D721Med (cell line): ENCODE results near the gene XRCC3.

Source experiments
- DNase-seq: peaks from one replicate; pipeline ENCODE4 v3.0.0; 2011; ENCODE audit warnings: low spot score; ENCODE audit not compliant: insufficient read length
- FAIRE-seq: peaks from 2 replicates; lab custom pipeline; 2011; peaks lifted over from hg19 to GRCh38; lab: Jason Lieb, UNC
- CTCF ChIP-seq: IDR thresholded peaks from 2 replicates; pipeline ENCODE4 v1.5.1; 2012; ENCODE audit warnings: mild to moderate bottlenecking, control low read depth; ENCODE audit not compliant: insufficient read depth; ENCODE audit errors: missing control alignments

XRCC3 gene

GRCh38 chr14:103718572-103718971, 3.3 kb upstream of the XRCC3 start:
- DNase-seq (no peak), FAIRE-seq (no peak)
- no peak for TF ChIP-seq CTCF

- no peak for TF ChIP-seq CTCF
- FAIRE-seq (no peak), DNase-seq (no peak)
Measured at GRCh38 chr14:103716899-103717411, 1.7 kb upstream of the XRCC3 start.

- DNase-seq = no peak
- FAIRE-seq = no peak
- no peak for TF ChIP-seq CTCF
Measured at GRCh38 chr14:103716091-103716801, 995 bp upstream of the XRCC3 start.

- TF ChIP-seq CTCF = no peak
- FAIRE-seq (no peak), DNase-seq (no peak)
Measured at GRCh38 chr14:103714063-103714724, 1.1 kb downstream of the XRCC3 start.

GRCh38 chr14:103713304-103714062, 1.8 kb downstream of the XRCC3 start:
- FAIRE-seq = no peak
- no peak for TF ChIP-seq CTCF
- DNase-seq = no peak

GRCh38 chr14:103712633-103713247, 2.5 kb downstream of the XRCC3 start:
- no peak for FAIRE-seq
- TF ChIP-seq CTCF = no peak

More at GRCh38 chr14:103712633-103713247, 2.5 kb downstream of the XRCC3 start:
- no peak for DNase-seq
